ENCODE measurements around the gene SOX6. TPM values are rescaled to one million over a fixed set of nuclear protein-coding genes. Genes with fewer than 3 reads are reported as not detected.
A peak's percentile ranks its signal among the peaks of the same experiment; 100 is the strongest.

SOX6 gene
- total RNA-seq, 1 donor from 2014 or later = 13.4 TPM

- DNase-seq (ENCODE audit: extremely low spot score, unreplicated experiment) = no peak
- no peak overlapping the region for H3K4me3 Mint-ChIP-seq (ENCODE audit: unreplicated experiment)
- no peak overlapping the region for H3K27ac Mint-ChIP-seq (ENCODE audit: unreplicated experiment)
- TF ChIP-seq CTCF (IDR thresholded peaks at IDR 0.05) = no peak
- H3K36me3 Mint-ChIP-seq (ENCODE audit: unreplicated experiment) = peaks cover 5% of the 10 kb centered on the region
- H3K9me3 Mint-ChIP-seq (ENCODE audit: unreplicated experiment) = no peaks in the 10 kb centered on the region
- no peaks in the 10 kb centered on the region for H3K27me3 Mint-ChIP-seq (ENCODE audit: unreplicated experiment)
- H3K4me1 Mint-ChIP-seq (ENCODE audit: unreplicated experiment) = no peaks in the 10 kb centered on the region
These were observed 312.7 kb downstream of the SOX6 start for GRCh38 chr11:16043617-16044016.

GRCh38 chr11:16041207-16041606 lies 315.1 kb downstream of the SOX6 start:
- Mint-ChIP-seq H3K36me3 (ENCODE audit: unreplicated experiment) (peaks cover 5% of the 10 kb centered on the region), H3K4me3 (ENCODE audit: unreplicated experiment) (no peak overlapping the region), H3K27me3 (ENCODE audit: unreplicated experiment) (no peaks in the 10 kb centered on the region), H3K9me3 (ENCODE audit: unreplicated experiment) (no peaks in the 10 kb centered on the region), H3K4me1 (ENCODE audit: unreplicated experiment) (peaks cover 11% of the 10 kb centered on the region), H3K27ac (ENCODE audit: unreplicated experiment) (no peak overlapping the region)
- no peak for DNase-seq (ENCODE audit: extremely low spot score, unreplicated experiment)
- peak; percentile 42 for TF ChIP-seq CTCF (IDR thresholded peaks at IDR 0.05)

- no peak for DNase-seq (ENCODE audit: extremely low spot score, unreplicated experiment)
- Mint-ChIP-seq H3K4me3 (ENCODE audit: unreplicated experiment) (no peak overlapping the region), H3K4me1 (ENCODE audit: unreplicated experiment) (peaks cover 11% of the 10 kb centered on the region), H3K9me3 (ENCODE audit: unreplicated experiment) (no peaks in the 10 kb centered on the region), H3K27me3 (ENCODE audit: unreplicated experiment) (no peaks in the 10 kb centered on the region), H3K36me3 (ENCODE audit: unreplicated experiment) (peaks cover 5% of the 10 kb centered on the region), H3K27ac (ENCODE audit: unreplicated experiment) (no peak overlapping the region)
- TF ChIP-seq CTCF (IDR thresholded peaks at IDR 0.05) = no peak
These were observed 316.2 kb downstream of the SOX6 start for GRCh38 chr11:16040151-16040550.

GRCh38 chr11:16037179-16037578 lies 319.2 kb downstream of the SOX6 start:
- Mint-ChIP-seq H3K27me3 (ENCODE audit: unreplicated experiment) (no peaks in the 10 kb centered on the region), H3K36me3 (ENCODE audit: unreplicated experiment) (no peaks in the 10 kb centered on the region), H3K4me3 (ENCODE audit: unreplicated experiment) (no peak overlapping the region), H3K27ac (ENCODE audit: unreplicated experiment) (no peak overlapping the region), H3K4me1 (ENCODE audit: unreplicated experiment) (peaks cover 11% of the 10 kb centered on the region), H3K9me3 (ENCODE audit: unreplicated experiment) (no peaks in the 10 kb centered on the region)
- no peak for DNase-seq (ENCODE audit: extremely low spot score, unreplicated experiment)
- TF ChIP-seq CTCF (IDR thresholded peaks at IDR 0.05) = no peak

- H3K4me1 Mint-ChIP-seq (ENCODE audit: unreplicated experiment) = peaks cover 11% of the 10 kb centered on the region
These were observed 320.1 kb downstream of the SOX6 start for GRCh38 chr11:16036218-16036617.

More at GRCh38 chr11:16036218-16036617, 320.1 kb downstream of the SOX6 start:
- Mint-ChIP-seq H3K36me3 (ENCODE audit: unreplicated experiment) (no peaks in the 10 kb centered on the region), H3K9me3 (ENCODE audit: unreplicated experiment) (no peaks in the 10 kb centered on the region), H3K27ac (ENCODE audit: unreplicated experiment) (no peak overlapping the region), H3K27me3 (ENCODE audit: unreplicated experiment) (no peaks in the 10 kb centered on the region), H3K4me3 (ENCODE audit: unreplicated experiment) (no peak overlapping the region)
- no peak for TF ChIP-seq CTCF (IDR thresholded peaks at IDR 0.05)
- no peak for DNase-seq (ENCODE audit: extremely low spot score, unreplicated experiment)
